ENCODE results near the gene ZNF844.
"Not testable (repeated sequence)": the region's sequence is repeated elsewhere in the genome, so short reads cannot be mapped to it uniquely, and the experiment has no call there.

ZNF844 gene

DNA sequence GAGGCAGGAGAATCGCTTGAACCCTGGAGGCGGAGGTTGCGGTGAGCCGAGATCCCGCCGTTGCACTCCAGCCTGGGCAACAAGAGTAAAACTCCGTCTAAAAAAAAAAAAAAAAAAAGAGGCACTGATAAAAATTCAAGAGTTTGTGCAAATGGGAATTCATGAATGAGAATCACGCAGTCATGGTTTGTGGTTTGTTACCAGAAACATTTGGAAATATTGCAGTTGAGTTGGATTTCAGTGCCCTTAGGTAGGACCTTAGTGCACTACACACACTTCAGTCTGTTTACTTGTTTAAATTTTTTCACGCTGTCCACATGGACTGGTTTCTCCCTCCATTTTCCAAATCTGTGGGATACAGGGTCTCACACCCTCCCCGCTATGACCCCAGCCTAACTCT is 28.4 kb downstream of the ZNF844 start:
- no peak for DNase-seq

DNA sequence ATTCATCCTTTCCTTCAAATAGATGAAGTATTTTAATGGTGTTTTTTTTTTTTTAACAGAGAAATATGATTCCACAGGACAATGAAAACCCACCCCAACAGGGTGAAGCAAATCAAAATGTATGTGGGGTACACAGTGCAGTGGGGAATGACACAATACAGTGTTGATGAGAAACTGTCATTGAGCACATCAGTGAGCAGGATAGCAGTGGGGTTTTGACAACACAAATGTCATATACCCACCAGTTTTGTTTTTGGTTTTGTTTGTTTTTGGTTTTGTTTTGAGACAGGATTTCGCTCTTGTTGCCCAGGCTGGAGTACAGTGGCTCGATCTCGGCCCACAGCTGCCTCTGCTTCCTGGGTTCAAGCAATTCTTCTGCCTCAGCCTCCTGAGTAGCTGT is 29.2 kb downstream of the ZNF844 start:
- DNase-seq: no peak

DNA sequence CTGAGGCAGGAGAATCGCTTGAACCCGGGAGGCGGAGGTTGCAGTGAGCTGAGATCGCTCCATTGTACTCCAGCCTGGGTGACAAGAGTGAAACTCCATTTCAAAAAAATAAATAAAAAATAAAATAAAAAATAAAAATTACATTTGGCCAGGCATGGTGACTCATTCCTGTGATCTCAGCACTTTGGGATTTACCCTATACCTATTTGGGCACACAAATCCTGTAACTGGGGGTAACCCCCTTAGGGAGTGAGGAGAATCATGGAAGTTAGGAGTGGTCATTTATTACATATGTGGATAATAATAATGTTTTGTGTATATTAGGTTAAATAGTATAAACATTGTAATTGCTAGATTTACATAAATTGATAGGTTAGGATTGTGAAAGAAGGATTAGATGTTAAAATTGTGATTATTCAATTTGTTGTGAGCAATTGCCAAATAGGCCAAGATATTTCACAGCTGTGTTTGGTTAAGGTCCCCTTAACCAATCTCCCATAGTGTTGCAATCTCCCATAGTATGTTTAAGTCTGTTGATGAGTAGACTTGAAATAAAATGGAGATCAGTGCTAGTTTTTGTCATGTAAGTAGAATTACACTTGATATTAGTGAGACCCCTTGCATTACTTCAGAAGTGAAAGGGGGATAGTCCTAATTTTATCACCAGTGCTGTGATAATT is 30.7 kb downstream of the ZNF844 start:
- DNase-seq: no peak

DNA sequence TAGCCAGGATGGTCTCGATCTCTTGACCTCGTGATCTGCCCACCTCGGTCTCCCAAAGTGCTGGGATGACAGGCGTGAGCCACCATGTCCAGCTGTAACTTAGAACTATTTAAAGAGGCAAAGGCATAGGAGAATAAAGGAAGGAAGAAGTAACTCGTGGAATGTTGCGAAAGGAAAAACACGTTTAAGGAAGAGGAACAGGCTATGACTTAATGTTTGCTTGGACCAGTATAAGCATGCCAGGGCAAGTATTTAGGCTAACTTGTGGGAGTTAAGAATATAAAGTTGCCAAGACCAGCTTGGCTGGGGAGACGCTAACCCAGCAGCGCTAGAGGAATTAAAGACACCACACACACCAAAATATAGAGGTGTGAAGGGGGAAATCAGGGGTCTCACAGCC is 33.5 kb downstream of the ZNF844 start:
- DNase-seq: no peak

DNA sequence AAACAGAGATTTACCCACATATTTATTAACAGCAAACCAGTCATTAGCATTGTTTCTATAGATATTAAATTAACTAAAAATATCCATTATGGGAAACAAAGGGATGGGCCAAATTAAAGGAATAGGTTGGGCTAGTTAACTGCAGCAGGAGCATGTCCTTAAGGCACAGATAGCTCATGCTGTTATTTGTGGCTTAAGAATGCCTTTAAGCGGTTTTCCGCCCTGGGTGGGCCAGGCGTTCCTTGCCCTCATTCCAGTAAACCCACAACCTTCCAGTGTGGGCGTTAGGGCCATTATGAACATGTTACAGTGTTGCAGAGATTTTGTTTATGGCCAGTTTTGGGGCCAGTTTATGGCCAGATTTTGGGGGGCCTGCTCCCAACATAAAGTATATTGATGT is 39.4 kb downstream of the ZNF844 start:
- DNase-seq: not testable (repeated sequence)

DNA sequence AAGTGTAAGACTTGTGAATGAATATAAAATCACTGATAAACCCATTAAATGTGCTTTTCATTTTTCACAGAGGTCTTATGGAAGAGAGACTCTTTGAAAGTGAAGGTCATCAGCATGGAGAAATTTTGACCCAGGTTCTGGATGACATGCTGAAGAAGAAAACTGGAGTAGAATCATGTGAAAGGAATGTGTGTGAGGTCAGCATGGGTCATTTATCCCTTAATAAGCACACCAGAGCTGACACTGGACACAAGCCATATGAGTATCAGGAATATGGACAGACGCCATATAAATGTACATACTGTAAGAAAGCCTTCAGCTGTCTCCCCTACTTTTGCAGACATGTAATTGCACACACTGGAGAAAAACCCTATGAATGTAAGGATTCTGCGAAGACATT is 46.6 kb downstream of the ZNF844 start:
- DNase-seq: no peak

DNA sequence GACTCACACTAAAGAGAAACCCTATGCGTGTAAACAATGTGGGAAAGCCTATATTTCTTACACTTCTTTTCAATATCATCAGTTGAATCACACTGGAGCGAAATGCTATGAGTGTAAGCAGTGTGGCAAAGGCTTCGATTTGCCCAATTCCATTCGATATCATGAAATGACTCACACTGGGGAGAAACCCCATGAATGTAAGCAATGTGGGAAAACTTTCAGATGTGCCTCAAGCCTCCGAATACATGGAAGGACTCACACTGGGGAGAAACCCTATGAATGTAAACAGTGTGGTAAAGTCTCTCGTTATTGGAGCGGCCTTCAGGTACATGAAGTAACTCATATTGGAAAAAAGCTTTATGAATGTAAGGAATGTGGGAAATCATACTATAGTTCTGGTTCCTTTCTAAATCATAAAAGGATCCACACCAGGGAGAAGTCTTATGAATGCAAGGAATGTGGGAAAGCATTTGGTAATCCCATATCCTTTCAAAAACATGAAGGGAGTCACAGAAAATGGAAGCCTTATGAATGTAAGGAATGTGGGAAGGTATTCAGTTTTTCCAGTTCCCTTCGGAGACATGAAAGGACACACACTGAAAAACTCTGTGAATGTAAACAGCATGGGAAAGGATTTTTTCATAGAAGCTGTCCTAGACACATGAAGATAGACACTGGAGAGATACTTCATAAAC is 47.6 kb downstream of the ZNF844 start:
- DNase-seq: no peak

DNA sequence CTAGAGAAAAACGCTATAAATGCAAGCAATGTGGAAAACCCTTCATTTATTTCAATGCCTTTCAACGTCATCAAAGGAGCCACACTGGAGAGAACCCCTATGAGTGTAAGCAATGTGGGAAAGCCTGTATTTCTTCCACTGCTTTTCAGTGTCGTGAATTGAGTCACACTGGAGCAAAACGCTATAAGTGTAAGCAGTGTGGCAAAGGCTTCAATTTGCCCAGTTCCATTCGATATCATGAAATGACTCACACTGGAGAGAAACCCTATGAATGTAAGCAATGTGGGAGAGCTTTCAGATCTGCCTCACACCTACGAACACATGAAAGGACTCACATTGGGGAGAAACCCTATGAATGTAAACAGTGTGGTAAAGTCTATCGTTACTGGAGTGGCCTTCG is 48.2 kb downstream of the ZNF844 start:
- DNase-seq: no peak

DNA sequence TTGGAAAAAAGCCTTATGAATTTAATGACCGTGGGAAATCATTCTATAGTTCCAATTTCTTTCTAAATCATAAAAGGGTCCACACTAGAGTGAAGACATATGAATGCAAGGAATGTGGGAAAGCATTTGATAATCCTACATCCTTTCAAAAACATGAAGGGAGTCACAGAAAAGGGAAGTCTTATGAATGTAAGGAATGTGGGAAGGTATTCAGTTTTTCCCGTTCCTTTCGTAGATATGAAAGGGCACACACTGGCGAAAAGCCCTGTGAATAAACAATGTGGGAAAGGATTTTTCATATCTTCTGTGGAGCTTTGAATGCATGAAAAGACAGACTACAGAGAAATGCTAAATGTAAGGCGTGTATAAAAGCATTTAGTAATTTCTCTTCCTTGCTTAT is 48.6 kb downstream of the ZNF844 start:
- no peak for DNase-seq

DNA sequence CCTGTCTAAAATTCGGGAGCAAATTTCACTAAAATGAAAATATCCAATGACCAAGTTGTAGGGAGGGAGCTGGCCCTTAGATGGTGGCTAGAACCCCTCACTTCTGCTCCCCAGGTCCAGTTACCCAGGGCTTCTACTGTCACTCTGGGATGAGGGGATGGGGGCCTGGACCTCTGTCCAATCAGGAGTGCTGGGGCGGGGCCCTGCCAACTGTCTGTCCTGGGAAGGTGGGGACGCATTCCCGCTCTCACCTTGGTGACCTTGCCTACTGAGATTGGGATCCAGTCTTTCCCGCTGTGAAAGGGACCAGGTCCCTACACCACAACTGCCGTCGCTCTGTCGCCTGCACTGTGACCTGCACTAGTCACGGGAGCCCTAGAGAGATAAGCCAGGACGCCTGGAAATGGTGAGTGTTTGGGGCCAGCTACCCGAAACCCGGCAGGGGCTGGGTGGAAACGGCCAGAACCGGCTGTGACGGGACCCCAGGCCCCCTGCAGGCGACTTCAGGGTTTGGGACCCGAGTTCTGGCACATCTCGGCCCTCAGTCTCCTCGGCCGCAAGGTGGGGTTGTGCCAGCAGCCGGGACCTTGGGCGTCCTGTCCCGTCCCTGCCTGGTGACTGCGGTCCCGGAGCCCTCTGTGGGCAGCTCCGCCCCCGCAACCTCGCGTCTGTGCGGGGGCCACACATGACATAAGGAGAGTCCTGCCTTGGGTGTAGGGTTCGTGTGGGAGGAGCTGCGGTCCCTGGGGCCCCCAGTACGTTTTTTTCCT is 52.9 kb downstream of the ZNF844 start:
- DNase-seq: no peak

DNA sequence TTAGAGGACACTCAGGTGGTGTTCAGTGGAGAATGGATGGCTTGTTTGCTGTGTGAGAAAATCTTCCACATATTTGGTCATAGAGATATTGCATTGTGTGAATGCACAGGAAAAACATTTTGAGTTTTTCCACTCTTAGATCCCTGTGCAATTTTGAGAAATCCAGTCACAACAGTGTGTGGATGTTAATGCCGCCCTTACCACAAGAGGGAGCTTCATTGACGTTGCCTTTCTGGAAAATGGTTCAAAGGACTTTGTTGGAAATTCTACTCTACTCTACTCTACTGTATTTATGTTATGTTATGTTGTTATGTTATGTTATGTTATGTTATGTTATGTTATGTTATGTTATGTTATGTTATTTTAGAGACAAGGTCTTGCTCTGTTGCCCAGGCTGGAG is 62.2 kb downstream of the ZNF844 start:
- no peak for DNase-seq
